Adipose tissue (tissue), 3 donors: ENCODE measurements around the gene GALNT16. TPM values are rescaled to one million over a fixed set of nuclear protein-coding genes. Genes with fewer than 3 reads are reported as not detected.

Experiments
- H3K27ac ChIP-seq: one replicate; pipeline ENCODE4 v1.5.1; 2013; ENCODE audit warnings: low read depth, low read length
- WGBS, 3 donors: extraction: QIAGEN DNeasy Blood & Tissue Kit; methylation state at CpG; one replicate each; pipeline ENCODE4 v1.1.7; 2013; 5-methylcytosine and 5-hydroxymethylcytosine counted together
- polyA plus RNA-seq, 3 donors: library from polyadenylated mRNA; stranded (reverse); fragments of 200-250 nt; gene quantifications; one replicate each; pipeline ENCODE4 v1.2.3, GENCODE V29; 2013
- donor health status: healthy with polysubstance abuse.
- donor health status: Bipolar disorder and iron deficiency.
- donor health status: healthy.

The GALNT16 gene
- polyA plus RNA-seq, 3 donors, result 1.3 to 9.0 (median 4.7) TPM

DNA sequence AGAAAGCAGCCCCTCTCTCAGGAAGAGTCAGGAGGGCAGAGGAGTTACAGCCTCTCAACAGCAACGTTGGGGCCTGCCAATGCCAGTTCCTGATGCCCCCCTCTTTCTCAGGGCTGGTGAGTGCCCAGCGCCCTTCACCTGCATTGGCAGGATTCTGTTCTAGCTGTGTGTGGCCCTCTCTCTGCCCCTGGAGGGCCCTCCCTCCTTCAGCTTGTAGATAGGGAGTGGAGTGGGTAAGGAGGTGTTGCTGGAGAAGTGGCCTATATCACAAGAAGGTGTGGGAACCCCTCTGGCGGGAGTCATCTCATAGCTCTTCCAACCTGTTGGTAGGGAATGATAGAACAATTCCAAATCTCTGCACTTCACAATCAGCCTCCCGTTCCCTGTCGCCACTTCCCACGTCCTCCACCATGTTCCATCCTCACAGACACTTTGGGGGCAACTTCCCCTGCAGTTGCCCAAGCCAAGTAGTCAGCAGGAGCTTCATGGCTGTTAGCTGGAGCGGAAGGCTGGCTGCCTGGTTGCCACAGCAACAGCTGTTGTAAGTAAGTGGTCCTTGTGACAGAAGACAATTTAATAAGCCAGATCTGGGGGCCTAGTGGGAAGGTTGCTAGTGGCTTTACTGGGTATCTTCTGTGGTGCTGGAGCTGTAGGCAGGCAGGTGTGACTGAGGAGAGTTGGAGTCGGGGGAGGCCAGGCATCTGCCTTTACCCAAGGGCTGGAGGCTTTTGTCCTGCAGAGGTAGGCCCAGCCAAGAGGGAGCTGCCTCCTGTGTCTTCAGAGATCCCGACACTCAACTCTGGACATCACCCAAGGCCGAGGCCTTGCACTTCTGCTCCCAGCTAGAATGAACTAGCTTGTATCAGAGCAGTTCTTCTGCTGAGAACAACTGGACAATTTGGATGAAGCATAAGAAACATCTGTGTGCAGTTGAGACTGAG, 38.4 kb downstream of the GALNT16 start:
- no peak overlapping the region for H3K27ac ChIP-seq
- 71 to 74% (median 73%) methylated on average over 10 of the region's 10 CpGs for WGBS, 3 donors

DNA sequence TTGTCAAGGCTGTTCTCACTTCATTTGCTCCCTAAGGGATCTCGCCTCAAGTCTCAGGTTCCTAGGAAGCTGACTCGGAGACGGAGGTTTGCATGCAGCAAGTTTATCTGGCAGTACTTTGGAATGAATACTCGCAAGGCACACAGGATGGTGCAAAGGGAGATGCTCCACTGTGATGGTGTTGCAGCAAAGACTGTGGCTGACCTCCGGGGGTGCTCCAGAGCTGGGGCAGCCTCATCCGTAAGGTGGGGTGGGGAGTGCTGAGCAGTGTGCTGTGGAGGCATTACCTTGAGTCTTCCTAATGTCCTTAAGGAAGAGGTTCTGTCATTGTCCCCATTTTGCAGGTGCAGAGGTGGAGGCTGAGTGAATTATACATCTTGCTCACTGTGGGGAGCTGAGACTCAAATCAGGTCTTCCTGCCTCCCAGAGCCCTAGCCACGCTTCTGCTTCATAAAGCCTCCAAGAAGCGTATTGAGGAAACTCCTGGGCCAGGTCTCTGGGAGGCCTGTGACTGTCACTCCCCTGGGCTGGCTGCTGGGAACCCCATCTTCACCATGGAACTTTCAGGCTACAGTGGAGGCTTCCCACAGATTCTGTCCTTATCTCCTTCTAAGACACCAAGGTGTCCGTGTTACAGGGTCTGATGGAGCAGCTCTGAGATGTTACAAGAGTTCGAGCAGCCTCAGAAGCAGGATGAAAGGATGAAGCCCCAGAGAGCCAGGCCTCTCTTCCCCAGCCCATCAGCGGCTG, 39.5 kb downstream of the GALNT16 start:
- WGBS, 3 donors, result 77 to 91% (median 90%) methylated on average over 11 of the region's 11 CpGs
- no peak overlapping the region for H3K27ac ChIP-seq

DNA sequence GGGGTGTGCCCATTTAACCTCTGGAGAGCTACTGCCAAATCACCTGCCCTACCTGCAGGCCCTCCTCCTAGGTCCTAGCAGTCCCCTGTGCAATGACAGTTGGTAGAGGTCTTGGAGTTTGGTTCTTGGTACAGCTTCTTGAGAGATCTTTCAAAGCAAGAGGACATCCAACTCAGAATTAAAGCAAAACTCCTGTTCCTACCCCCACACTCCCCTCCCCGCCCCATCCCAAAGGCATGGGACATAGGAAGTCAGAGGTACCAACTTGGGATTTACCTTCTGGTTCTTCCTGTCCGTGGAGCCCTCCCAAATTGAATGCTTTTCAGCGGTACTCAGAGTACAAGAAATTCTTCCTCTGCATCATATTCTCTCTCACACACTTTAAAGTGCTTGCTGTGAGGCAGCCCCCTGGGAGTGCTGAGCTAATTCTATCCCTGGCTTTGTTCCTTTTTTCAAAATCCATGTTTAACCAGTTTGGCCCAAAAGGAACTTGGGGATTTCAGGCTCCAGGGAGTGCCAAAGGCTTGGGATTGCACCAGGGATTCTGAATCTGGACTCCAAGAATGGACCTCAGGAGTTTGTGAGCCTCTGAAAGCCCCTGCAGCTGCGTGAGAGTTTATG, 40.8 kb downstream of the GALNT16 start:
- WGBS, 3 donors, result 58 to 66% (median 66%) methylated on average over 4 of the region's 4 CpGs

DNA sequence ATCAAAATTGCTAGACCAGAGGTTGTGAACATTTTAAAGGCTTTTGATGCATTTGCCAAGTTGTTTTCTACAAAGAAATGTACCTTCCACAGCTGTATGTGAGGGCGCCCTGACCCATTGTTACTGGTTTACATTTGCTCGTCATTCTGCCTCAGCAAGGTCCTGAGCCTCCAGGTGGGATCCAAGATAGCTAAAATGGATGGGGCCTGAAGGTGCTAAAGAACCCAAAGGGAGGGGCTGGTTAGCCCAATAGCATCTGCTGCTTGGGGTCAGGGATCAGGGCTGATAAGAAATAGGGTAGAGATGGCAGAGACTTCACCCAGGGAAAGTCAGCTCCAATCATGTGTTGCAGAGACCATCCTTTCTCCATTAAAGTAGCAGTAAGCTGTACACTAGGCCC, 43.1 kb downstream of the GALNT16 start:
- no peak overlapping the region for H3K27ac ChIP-seq
- WGBS, 3 donors, result 88 to 95% (median 92%) methylated on average over 2 of the region's 2 CpGs

More for the DNA sequence above, 40.8 kb downstream of the GALNT16 start:
- no peak overlapping the region for H3K27ac ChIP-seq

DNA sequence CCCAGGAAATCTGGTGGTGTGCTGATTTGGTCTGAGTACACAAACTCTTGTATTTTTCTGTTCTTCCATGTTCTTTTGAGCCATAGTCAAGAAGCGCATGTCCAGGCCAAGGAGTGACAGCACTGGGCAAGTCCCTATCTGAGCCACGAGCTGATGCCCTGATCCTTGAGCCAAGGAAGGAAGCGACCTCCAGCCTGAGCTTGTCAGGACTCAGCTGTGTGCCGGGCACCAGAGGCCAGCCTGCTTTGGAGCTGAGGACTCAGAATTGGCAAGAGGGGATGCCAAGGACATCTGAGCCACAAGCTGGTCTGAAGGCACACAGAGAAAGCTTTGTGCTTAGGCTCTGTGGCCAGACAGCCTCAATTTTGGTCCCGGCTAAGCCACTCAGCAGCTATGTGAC, 52.6 kb downstream of the GALNT16 start:
- H3K27ac ChIP-seq, result no peak overlapping the region
- 89 to 95% (median 93%) methylated on average over 5 of the region's 5 CpGs for WGBS, 3 donors

DNA sequence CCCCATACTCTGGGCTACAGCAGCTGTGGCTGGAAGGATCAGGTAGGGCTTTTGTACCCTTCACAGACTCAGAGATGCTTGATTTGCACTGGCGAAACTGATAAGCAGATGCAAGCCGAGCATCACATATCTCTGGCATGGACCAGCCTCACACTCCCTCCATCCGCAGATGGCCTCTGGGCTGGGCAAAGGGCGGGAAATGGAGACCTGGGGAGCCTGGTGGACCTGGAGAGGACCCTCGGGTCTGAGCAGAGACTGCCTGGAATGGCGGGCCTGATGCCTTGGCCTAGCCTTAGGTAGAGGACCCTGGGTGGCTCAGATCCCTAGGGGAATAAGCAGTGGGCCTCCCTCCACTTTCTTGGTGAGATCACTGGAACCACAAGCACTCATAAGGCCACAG, 53.2 kb downstream of the GALNT16 start:
- no peak overlapping the region for H3K27ac ChIP-seq
- WGBS, 3 donors, result 92 to 95% (median 93%) methylated on average over 6 of the region's 6 CpGs

DNA sequence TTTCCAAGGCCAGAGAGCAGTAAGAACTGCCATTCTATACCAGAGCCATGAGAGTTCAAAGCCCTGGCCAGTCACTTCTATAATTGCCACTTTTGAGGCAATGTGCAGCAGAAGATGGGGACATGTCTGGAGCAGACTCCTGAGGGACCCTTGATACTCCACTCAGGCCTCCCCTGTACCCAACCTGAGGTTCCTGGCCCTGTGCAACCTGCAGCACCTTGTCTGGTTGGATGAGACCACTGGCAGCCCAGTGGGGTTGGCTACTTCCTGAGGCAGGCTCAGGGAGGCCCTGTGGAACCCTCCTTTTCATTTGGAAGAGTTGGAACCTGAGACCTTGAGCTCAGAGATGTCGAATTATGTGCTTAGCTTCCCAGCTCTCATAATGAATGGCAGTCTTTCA, 54.4 kb downstream of the GALNT16 start:
- 89 to 92% (median 89%) methylated on average over 1 of the region's 1 CpG for WGBS, 3 donors
- H3K27ac ChIP-seq, result no peak overlapping the region

DNA sequence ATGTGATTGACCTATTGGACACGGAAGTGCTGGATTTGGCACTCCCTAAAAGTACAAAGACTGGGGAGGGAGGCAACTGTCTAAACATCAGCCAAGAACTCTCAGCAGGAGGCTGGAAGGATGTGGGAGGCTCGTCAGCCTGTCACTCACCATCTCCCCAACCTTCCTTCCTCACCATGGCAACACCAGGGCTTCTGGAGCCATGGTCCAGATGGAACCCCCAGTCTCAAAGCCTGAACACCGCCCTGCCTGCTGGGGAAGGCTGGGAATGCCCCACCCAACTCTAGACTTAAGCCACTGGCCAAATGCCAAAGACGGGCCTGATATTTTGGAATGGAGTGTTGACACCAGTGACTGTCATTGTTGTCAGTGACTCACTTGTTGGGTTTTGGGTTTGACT, 55.3 kb downstream of the GALNT16 start:
- 59 to 82% (median 61%) methylated on average over 4 of the region's 4 CpGs for WGBS, 3 donors
- H3K27ac ChIP-seq, result no peak overlapping the region

DNA sequence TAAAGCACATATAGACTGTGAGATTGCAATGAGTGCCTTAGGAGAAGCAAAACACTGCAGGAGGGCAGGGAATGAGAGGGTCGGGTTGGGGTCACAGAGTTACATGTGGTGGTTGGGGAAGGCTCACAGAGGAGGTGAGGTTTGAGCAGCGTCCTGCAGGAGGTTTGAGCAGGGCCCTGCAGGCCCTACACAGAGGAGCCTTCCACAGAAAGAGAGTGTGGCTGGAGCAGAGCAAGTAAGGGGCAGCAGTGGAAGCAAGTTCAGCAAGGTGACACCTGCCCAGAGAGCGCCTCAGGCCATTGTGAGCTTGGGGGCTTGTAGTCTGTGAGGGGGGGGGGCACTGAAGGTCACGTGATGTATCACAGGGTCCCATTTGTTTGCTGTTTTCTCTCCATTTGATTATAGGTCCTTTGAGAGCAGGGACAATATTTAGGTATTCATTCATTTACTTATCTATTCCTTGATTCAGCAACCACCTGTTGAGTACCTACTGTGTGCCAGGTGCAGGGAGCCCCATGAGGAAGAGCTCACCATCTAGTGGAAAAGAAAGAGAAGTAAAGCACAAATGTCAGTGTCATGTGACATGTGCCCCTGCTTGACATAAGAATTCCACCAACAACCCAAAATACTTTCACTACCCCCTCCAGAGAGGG, 56.6 kb downstream of the GALNT16 start:
- WGBS, 3 donors, result 83 to 88% (median 84%) methylated on average over 4 of the region's 4 CpGs
- H3K27ac ChIP-seq, result no peak overlapping the region

DNA sequence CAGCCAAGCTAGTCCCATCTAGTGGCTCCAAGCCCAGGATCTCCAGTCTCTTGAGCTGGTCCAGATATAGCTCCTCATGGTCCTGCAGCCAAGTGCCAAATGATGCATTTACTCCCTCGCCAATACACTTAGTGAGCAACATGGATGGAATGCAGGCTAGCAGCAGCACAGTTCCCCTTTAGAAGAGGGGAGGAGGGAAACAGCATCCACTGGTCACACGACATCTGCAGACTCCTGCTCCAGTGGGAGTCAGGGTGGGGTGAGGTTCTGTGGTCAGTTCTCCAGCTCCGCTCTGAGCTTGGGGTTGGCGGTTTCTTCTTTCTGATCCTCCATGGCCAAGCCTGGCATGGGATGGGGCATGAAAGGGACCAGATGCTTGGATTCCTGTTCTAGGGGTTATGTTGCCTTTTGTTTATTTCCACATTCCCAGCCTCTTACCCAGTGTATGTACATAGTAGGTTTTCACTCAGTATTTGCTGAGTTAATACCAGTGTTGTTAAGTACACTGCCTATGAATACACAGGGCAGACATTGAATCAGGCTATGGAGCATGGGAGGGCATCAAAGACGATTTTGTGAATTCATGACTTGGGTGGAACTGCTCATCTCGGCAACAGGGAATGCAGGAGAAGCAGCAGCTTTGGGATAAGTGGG, 57.3 kb downstream of the GALNT16 start:
- no peak overlapping the region for H3K27ac ChIP-seq
- WGBS, 3 donors, result 37 to 65% (median 52%) methylated on average over 6 of the region's 6 CpGs

DNA sequence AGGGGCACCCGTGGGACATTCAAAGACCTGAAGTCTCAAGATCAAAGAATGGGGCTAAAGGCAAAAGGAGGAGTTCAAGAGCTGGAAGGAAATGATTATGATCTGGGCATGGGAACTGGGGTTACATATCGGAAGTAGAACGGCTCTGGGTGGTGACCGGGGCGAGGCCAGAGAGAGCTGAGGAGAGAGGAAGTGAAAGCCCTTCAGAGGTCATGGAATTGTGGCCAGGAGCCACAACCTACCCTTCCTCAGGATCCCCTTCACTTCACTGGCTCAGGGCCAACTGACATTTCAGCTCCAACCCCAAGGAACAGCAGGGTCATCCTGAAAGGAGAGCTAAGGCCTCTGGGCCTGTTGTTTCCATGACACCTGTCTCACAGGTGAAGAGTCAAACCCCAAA, 57.8 kb downstream of the GALNT16 start:
- H3K27ac ChIP-seq, result no peak overlapping the region
- 44 to 74% (median 53%) methylated on average over 5 of the region's 5 CpGs for WGBS, 3 donors

DNA sequence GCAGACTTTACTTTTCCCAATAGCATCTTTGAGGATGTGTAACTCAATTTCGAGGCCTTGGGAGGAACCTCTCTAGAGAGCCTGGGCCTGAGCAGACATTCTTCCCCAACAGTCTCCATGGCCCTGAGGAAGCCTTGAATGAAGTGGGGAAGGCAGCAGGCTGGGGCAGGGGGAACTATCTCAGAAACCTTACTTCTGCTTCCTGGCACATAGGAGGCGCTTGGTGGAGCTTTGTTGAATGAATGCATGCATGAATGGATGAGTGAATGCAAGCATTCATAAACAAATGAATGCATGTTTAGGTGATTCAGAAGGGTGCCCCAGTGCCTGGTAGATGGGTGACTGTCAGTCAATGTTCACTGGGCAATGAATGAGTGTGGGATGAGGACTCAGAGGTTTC, 58.3 kb downstream of the GALNT16 start:
- WGBS, 3 donors, result 78 to 93% (median 79%) methylated on average over 2 of the region's 2 CpGs
- H3K27ac ChIP-seq, result no peak overlapping the region

DNA sequence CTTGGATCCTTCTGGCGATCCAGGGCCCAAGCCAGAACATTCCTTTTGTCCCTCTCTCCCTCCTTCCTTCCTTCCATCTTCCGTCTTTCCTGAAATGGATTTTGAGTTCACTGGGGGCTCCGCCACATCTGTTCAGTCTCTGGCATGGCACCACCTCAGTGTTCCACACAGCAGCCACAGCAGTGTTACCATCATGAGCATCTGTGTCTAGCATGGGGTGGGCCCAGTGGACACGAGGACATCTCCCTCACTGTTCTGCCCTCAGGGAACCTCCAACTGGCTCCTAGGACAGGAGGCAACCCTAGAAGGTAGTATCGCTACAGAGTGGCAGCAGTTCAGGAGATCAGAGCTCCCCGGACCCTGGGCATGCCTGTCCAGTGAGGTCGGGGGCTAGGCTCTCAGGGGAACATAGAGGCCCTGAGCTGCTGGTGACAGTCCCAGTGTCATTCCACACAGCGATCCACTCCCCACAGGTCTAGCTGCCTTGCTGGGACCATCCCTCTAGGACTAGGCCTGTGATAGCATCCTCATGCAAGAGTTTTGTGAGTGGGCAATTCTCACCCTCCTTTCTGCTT, 59.0 kb downstream of the GALNT16 start:
- WGBS, 3 donors, result 82 to 95% (median 90%) methylated on average over 8 of the region's 8 CpGs
- no peak overlapping the region for H3K27ac ChIP-seq

DNA sequence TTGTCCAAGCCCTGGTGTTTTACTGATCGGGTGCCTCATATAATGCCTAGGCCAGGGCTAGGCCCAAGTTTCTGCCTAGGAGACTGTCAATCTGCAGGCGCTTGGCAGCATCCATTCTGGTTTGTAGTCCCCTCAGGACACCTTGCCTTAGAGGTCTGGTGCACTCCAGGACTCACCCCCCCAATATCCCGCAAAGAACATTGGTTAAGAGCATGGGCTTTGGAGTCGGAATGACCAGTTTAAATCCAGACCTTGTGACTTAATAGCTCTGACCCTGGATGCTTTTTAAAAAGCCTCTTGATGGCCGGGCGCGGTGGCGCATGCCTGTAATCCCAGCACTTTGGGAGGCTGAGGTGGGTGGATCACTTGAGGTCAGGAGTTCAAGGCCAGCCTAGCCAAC, 60.0 kb downstream of the GALNT16 start:
- no peak overlapping the region for H3K27ac ChIP-seq
- 97% methylated on average over 8 of the region's 8 CpGs for WGBS, 3 donors

DNA sequence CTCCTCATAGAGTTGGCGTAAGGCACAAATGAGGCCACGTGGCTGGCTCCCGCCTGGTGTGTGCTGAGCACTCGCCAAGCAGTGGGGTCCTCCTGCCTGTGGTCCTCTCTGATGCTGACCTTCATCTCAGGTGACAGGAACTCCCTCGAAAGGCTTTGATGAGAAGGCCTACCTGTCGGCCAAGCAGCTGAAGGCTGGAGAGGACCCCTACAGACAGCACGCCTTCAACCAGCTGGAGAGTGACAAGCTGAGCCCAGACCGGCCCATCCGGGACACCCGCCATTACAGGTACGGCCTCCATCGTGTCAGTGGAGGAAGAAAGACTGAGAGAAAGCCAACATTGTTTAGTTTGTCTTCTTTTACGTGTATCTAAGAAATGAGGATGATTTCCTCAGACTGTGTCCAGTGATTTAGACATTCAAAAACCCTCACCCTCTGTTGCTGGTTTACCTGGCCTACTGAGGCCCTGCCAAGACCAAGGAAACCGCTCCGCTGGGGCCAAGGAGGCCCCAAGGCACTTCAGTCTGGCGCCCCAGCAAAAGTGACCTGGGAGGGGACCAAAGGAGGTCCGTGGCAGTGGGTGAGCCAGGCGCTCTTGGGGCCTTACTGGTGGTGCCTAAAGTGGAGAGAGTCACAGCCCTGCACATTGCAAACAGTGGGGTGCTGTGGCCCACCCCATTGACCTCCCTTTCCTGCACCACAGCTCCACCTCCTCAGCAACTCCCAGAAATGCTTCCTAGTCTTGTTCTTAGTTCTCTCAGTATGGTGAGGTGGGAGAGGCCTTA, 60.8 kb downstream of the GALNT16 start:
- WGBS, 3 donors, result 90 to 96% (median 96%) methylated on average over 18 of the region's 18 CpGs
- H3K27ac ChIP-seq, result no peak overlapping the region

DNA sequence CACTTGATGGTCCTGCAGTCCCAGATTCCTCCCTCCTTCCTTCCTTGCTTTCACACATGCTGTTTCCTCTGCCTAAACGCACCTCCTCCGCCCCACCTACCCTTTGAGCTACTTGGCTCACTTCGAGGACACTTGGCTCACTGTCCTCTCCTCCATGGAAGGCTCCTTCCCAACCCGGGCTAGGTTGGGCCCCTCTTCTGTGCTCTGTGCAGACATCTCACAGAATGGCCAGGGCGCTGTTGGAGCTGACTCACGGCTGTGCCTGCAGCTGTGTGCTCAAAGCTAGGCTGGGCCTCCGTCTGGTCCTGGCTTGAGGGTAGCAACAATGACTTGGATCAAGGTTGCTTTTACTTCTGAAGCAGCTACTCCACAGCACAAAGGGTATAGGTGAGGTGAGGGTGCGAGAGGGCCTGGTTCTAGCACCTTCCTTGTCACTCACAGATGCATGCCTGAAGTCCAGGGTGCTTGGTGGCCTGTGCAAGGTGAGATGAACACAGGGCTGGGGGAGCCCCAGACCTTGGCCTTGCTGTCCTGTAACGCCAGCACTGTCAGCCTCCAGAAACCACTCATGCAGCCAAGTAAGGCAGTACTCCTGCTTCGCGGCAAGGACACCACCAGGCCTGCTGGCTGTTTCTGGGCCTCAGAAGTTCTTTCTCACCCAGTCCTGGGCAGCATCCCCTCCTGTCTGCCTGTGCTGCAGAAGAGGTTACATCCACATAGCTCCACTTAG, 61.8 kb downstream of the GALNT16 start:
- WGBS, 3 donors, result 78 to 82% (median 80%) methylated on average over 11 of the region's 11 CpGs
- no peak overlapping the region for H3K27ac ChIP-seq
